Thoracic aorta (tissue), 2 donors: ENCODE results near the gene TMEM45A. TPM values are rescaled to one million over a fixed set of nuclear protein-coding genes. Genes with fewer than 3 reads are reported as not detected.

ENCODE experiments used
- ATAC-seq: fragments of 150-250 bp; one replicate; pipeline ENCODE4 v1.8.0; 2017; ENCODE audit warnings: low read depth; ENCODE audit not compliant: insufficient number of reproducible peaks, low FRiP score
- DNase-seq: peaks from one replicate; pipeline ENCODE4 v3.0.0-alpha.2; 2020; ENCODE audit warnings: low spot score
- H3K27ac ChIP-seq, 2 donors: fragments of 200-600 bp; sonication (generic); 1 replicate in 1 of 2; 2 replicates in 1 of 2; pipeline ENCODE4 v1.5.1; 2016; ENCODE audit warnings: mild to moderate bottlenecking in 2 of 2, moderate library complexity in 2 of 2
- H3K27me3 ChIP-seq: fragments of 200-600 bp; sonication (generic); replicated peaks from 2 replicates; pipeline ENCODE4 v1.6.0; 2016; ENCODE audit warnings: mild to moderate bottlenecking; ENCODE audit not compliant: insufficient read depth
- H3K36me3 ChIP-seq: fragments of 200-600 bp; sonication (generic); one replicate; pipeline ENCODE4 v1.5.1; 2016
- H3K4me1 ChIP-seq, 2 donors: fragments of 200-600 bp; sonication (generic); 1 replicate in 1 of 2; 2 replicates in 1 of 2; pipeline versions ENCODE4 v1.5.1 to v1.6.0; 2016; ENCODE audit warnings: low read depth in 2 of 2, mild to moderate bottlenecking in 1 of 2; ENCODE audit not compliant: control insufficient read depth in 1 of 2
- H3K4me3 ChIP-seq: fragments of 200-600 bp; sonication (generic); 2 replicates; pipeline ENCODE4 v1.5.1; 2016; ENCODE audit warnings: mild to moderate bottlenecking
- H3K9me3 ChIP-seq: fragments of 200-600 bp; sonication (generic); 2 replicates; pipeline ENCODE4 v1.5.1; 2016
- total RNA-seq, 2 donors: library from RNA; depleted of rRNA; stranded (reverse); fragments of >200 nt; gene quantifications; one replicate each; pipeline versions ENCODE4 v1.1.0 to v1.2.3, GENCODE V29; 2016
- TF ChIP-seq, protein P1 (sequence below): fragments of 200-600 bp; sonication (generic); IDR thresholded peaks from one replicate; pipeline ENCODE4 v1.5.1; 2019; ENCODE audit warnings: antibody characterized with exemption

TMEM45A gene
- total RNA-seq, 2 donors from 2014 or later, result 21.1 to 26.5 TPM

DNA sequence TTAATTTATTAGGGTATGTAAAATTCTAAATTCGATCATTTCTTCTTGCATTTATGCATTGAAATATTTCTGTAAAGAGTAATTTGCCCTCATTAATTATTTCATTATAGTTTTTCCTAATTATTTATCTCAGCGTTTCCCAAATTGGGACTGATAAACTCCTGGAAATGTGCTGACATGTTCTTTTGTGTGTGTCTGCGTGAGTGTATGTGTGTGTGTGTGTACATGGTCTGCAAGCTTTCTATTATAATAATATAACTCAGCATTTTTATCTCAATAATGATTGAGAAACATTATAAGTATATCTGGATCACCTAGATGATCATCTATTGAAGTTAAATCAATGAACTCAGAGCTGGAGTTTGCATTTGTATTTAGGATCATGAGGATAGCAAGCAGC lies 38.7 kb downstream of the TMEM45A start:
- ATAC-seq (no peak), DNase-seq (no peak)
- H3K27me3 ChIP-seq, result no peaks in the 10 kb centered on the region
- no peaks in the 10 kb centered on the region for H3K9me3 ChIP-seq
- no peak overlapping the region for H3K27ac ChIP-seq
- TF ChIP-seq, protein P1, sequence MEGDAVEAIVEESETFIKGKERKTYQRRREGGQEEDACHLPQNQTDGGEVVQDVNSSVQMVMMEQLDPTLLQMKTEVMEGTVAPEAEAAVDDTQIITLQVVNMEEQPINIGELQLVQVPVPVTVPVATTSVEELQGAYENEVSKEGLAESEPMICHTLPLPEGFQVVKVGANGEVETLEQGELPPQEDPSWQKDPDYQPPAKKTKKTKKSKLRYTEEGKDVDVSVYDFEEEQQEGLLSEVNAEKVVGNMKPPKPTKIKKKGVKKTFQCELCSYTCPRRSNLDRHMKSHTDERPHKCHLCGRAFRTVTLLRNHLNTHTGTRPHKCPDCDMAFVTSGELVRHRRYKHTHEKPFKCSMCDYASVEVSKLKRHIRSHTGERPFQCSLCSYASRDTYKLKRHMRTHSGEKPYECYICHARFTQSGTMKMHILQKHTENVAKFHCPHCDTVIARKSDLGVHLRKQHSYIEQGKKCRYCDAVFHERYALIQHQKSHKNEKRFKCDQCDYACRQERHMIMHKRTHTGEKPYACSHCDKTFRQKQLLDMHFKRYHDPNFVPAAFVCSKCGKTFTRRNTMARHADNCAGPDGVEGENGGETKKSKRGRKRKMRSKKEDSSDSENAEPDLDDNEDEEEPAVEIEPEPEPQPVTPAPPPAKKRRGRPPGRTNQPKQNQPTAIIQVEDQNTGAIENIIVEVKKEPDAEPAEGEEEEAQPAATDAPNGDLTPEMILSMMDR, result no peak
- no peaks in the 10 kb centered on the region for H3K4me1 ChIP-seq
- H3K36me3 ChIP-seq, result no peaks in the 10 kb centered on the region
- H3K4me3 ChIP-seq, result no peak overlapping the region

DNA sequence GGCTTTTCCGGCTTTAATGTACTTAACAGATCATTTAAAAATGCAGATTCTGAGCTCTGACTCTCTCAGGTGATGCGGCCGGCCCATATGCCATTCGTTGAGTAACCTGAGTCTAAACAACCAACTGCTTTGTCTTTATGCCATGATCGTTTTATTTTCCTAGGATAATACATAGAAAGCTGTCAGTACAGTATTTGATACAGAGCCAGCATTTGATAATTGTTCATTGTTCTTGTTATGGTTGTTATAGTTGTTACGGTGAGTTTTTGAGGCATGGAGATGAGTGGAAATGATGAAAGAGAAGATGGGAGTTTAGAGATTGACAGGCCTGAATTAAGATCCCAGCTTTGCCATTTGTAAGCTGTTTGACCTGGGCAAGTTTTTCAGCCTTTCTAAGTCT lies 40.0 kb downstream of the TMEM45A start:
- Histone ChIP-seq H3K36me3 (no peaks in the 10 kb centered on the region), H3K9me3 (no peaks in the 10 kb centered on the region), H3K4me1 (no peaks in the 10 kb centered on the region), H3K4me3 (no peak overlapping the region), H3K27me3 (no peaks in the 10 kb centered on the region), H3K27ac (no peak overlapping the region)
- DNase-seq (no peak), ATAC-seq (no peak)
- TF ChIP-seq, protein P1, result no peak

DNA sequence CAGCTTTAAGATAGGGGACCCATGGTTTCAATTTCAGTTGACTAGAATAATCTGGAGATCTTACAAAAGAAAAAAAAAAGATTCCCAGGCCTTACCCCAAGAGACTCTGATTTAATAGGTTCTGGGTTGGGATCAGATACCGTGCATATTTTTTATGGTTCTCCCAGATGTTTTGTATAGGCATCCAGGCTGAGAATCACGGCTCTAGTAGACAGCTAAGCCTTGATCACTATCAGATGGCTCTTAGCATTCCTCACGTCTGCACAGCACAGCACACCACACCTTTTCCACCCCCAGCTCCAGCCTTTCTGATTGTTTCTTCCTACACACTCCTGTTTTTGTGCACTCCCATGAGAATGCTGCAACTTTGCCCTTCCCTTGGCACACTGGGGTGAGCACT lies 40.8 kb downstream of the TMEM45A start:
- no peak overlapping the region for H3K4me3 ChIP-seq
- no peaks in the 10 kb centered on the region for H3K27me3 ChIP-seq
- TF ChIP-seq, protein P1, result no peak
- no peaks in the 10 kb centered on the region for H3K9me3 ChIP-seq
- no peaks in the 10 kb centered on the region for H3K4me1 ChIP-seq
- no peak overlapping the region for H3K27ac ChIP-seq
- DNase-seq, result no peak
- no peaks in the 10 kb centered on the region for H3K36me3 ChIP-seq
- no peak for ATAC-seq

DNA sequence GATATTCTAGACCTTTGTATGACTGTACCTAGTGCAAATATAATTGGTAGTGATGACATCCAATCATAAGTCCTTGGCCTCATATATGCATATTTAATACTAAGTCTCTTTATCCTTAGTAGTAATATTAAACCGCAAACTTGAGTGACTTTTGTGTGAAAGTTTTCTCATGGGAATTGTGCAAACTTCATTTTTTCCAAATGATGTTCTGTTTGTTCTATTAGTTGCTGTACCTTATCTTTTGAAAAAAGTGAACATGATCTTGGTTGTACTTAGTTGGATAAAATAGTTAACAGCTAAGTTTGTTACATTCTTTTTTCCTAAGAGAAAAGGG lies 43.2 kb downstream of the TMEM45A start:
- Histone ChIP-seq H3K27me3 (no peaks in the 10 kb centered on the region), H3K27ac (no peak overlapping the region), H3K9me3 (no peaks in the 10 kb centered on the region), H3K36me3 (no peaks in the 10 kb centered on the region), H3K4me3 (no peak overlapping the region), H3K4me1 (no peaks in the 10 kb centered on the region)
- ATAC-seq (no peak), DNase-seq (no peak)
- TF ChIP-seq, protein P1, result no peak

DNA sequence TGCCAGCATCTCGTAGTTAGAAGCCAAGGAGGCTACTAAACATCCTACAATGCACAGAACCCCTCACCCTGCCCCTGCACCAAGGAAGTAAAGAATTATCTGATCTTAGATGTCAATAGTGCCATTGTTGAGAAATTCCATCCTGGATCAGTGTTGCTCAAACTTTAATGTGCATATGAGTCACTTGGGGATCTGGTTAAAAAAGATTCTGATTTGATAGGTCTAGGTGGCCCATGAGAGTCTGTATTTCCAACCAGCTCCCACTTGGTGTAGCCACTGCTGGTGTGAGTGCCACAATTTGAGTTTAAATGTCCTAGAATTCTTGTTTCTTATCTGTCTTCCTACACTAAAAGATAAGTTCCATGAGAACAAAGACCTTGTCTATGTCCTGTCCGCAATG lies 43.7 kb downstream of the TMEM45A start:
- H3K27me3 ChIP-seq, result no peaks in the 10 kb centered on the region
- ATAC-seq (no peak), DNase-seq (no peak)
- no peaks in the 10 kb centered on the region for H3K9me3 ChIP-seq
- TF ChIP-seq, protein P1, result no peak
- no peaks in the 10 kb centered on the region for H3K4me1 ChIP-seq
- no peak overlapping the region for H3K27ac ChIP-seq
- no peaks in the 10 kb centered on the region for H3K36me3 ChIP-seq
- H3K4me3 ChIP-seq, result no peak overlapping the region
